Mucosa of gallbladder (tissue), 1 donor: ENCODE results near the gene MSANTD7. TPM values are rescaled to one million over a fixed set of nuclear protein-coding genes. Genes with fewer than 3 reads are reported as not detected.

Source experiments
- DNase-seq: peaks from one replicate; pipeline ENCODE4 v3.0.0-alpha.2; 2020; ENCODE audit warnings: low spot score
- total RNA-seq: library from RNA; stranded (reverse); gene quantifications from one replicate; pipeline ENCODE4 v1.2.1, GENCODE V29; 2021
- donor health status: DM: no; HTN: no; CAD: no.

Gene MSANTD7
- total RNA-seq, 1 donor from 2014 or later, result 10.4 TPM

GRCh38 chr10:14880229-14880628 lies 42.1 kb downstream of the MSANTD7 start:
- DNase-seq, result no peak

- DNase-seq, result no peak
Observed at GRCh38 chr10:14884082-14884481, 46.0 kb downstream of the MSANTD7 start.

Other genes starting within 250 kb of the MSANTD7 start
- 145 TPM for gene FAM107B, start 63.4 kb upstream of the MSANTD7 start, total RNA-seq
- gene CDNF, start 269 bp upstream of the MSANTD7 start, total RNA-seq, result 0.98 TPM
- gene HSPA14, start within 50 bp of the MSANTD7 start, total RNA-seq, result 8.0 TPM
- 5.9 TPM for gene SUV39H2, start 40.6 kb downstream of the MSANTD7 start, total RNA-seq
- 12.0 TPM for gene DCLRE1C, start 115.8 kb downstream of the MSANTD7 start, total RNA-seq
- gene MEIG1, start 121.1 kb downstream of the MSANTD7 start, total RNA-seq, result not detected
- not detected for gene OLAH, start 205.6 kb downstream of the MSANTD7 start, total RNA-seq